Esophagus muscularis mucosa (tissue), 4 donors: ENCODE data around the gene SH3PXD2A.

ENCODE experiments used
- EP300 ChIP-seq: sonication (generic); formaldehyde crosslinking; IDR thresholded peaks from one replicate; pipeline ENCODE4 v1.6.1; 2017; ENCODE audit warnings: antibody characterized with exemption
- POLR2A ChIP-seq: fragments of 450-650 bp; IDR thresholded peaks from one replicate; pipeline ENCODE4 v1.6.1; 2017; ENCODE audit warnings: antibody characterized with exemption, moderate library complexity, mild to moderate bottlenecking, low read depth
- POLR2AphosphoS5 ChIP-seq, 2 donors: sonication (generic); formaldehyde crosslinking; IDR thresholded peaks; one replicate each; pipeline ENCODE4 v1.6.1; 2017; ENCODE audit warnings: antibody characterized with exemption in 2 of 2
- TF ChIP-seq, protein P1 (sequence below), 3 experiments: fragments of 200-600 bp in 2 of 3; fragments of 450-650 bp in 1 of 3; sonication (generic) in 2 of 3; IDR thresholded peaks; one replicate each; pipeline ENCODE4 v1.5.1; 2017 to 2019; ENCODE audit warnings: antibody characterized with exemption in 3 of 3, mild to moderate bottlenecking in 2 of 3, moderate library complexity in 1 of 3

DNA sequence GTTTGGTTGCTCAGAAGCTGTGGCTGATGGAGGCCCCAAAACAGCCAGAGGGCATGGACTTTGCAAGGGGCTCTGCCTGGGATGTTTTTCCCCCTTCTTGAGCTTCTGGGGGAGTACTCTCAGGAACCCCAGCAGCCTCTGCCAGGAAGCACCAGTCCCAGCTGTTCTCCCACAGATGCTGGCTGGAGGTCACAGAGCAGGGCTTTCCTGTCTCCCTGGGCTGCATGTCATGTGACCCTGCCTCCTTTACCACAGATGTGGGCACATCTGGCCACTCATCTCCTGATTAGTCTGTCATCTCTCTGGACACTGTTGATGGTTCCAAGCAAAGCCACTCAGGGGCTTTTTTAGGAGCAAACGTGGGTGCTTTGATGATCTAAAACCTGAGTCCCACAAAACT is 225.2 kb downstream of the SH3PXD2A start:
- TF ChIP-seq, protein P1, sequence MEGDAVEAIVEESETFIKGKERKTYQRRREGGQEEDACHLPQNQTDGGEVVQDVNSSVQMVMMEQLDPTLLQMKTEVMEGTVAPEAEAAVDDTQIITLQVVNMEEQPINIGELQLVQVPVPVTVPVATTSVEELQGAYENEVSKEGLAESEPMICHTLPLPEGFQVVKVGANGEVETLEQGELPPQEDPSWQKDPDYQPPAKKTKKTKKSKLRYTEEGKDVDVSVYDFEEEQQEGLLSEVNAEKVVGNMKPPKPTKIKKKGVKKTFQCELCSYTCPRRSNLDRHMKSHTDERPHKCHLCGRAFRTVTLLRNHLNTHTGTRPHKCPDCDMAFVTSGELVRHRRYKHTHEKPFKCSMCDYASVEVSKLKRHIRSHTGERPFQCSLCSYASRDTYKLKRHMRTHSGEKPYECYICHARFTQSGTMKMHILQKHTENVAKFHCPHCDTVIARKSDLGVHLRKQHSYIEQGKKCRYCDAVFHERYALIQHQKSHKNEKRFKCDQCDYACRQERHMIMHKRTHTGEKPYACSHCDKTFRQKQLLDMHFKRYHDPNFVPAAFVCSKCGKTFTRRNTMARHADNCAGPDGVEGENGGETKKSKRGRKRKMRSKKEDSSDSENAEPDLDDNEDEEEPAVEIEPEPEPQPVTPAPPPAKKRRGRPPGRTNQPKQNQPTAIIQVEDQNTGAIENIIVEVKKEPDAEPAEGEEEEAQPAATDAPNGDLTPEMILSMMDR (IDR thresholded peaks at IDR 0.05) = no peak
- no peak for TF ChIP-seq POLR2AphosphoS5 (IDR thresholded peaks at IDR 0.05)
- no peak for TF ChIP-seq POLR2A
- no peak for TF ChIP-seq EP300
